Skeletal muscle tissue (tissue), 4 donors: ENCODE measurements around the gene TCAIM. TPM values are rescaled to one million over a fixed set of nuclear protein-coding genes. Genes with fewer than 3 reads are reported as not detected.

Experiments
- H3K27ac ChIP-seq: one replicate; pipeline ENCODE4 v1.7.0; 2013; ENCODE audit warnings: mild to moderate bottlenecking, low read depth, low read length, inconsistent platforms
- H3K27me3 ChIP-seq, 3 donors: one replicate each; pipeline ENCODE4 v1.7.0; 2013; ENCODE audit warnings: low read length in 3 of 3; ENCODE audit not compliant: control insufficient read depth in 3 of 3, insufficient read depth in 3 of 3
- H3K36me3 ChIP-seq, 3 donors: one replicate each; pipeline ENCODE4 v1.7.0; 2013; ENCODE audit warnings: low read length in 3 of 3; ENCODE audit not compliant: control insufficient read depth in 3 of 3, insufficient read depth in 3 of 3
- H3K4me1 ChIP-seq, 3 donors: one replicate each; pipeline ENCODE4 v1.7.0; 2013; ENCODE audit warnings: low read length in 3 of 3, mild to moderate bottlenecking in 3 of 3; ENCODE audit not compliant: control insufficient read depth in 3 of 3, insufficient read depth in 3 of 3
- H3K4me3 ChIP-seq, 3 donors: one replicate each; pipeline ENCODE4 v1.7.0; 2013; ENCODE audit warnings: low read length in 3 of 3
- H3K9ac ChIP-seq, 3 donors: one replicate each; pipeline ENCODE4 v1.7.0; 2013; ENCODE audit warnings: low read length in 3 of 3, mild to moderate bottlenecking in 3 of 3, moderate library complexity in 2 of 3, low read depth in 1 of 3
- H3K9me3 ChIP-seq, 3 donors: one replicate each; pipeline ENCODE4 v1.7.0; 2013; ENCODE audit warnings: low read length in 3 of 3; ENCODE audit not compliant: control insufficient read depth in 3 of 3
- total RNA-seq: library from RNA; depleted of rRNA; stranded (reverse); fragments of >200 nt; gene quantifications from one replicate; pipeline ENCODE4 v1.2.3, GENCODE V29; 2014
- donor health status: Osteomylitis.

The TCAIM gene
- total RNA-seq, 1 donor from 2014 or later: 20.9 TPM

DNA sequence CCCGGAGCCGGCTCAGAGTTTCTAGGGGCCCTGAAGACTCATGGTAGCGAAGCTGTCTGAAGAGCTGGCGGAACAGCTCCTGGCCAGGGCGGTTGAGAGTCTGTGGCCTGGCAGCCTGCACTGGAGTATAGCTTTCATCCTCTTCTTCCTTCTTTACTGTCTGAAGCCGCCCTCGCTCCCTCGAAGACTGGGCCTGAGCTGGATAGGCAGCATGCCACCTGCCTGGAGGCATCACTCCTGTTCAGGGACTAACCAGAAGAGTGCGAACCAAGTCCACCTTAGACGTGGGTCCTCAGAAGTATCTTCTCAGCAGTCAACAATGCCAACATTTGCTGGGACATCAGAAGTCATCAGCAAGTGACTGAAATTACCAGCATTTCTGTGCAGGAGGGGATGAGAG is 116.8 kb downstream of the TCAIM start:
- peaks cover 41 to 53% (median 48%) of the 10 kb centered on the region in 3 donors for H3K36me3 ChIP-seq
- no peak overlapping the region for H3K4me3 ChIP-seq
- no peaks in the 10 kb centered on the region for H3K4me1 ChIP-seq
- no peak overlapping the region for H3K27ac ChIP-seq
- H3K27me3 ChIP-seq: no peaks in the 10 kb centered on the region
- no peaks in the 10 kb centered on the region for H3K9me3 ChIP-seq
- H3K9ac ChIP-seq: no peak overlapping the region

Other genes with a start within 250 kb of the TCAIM start
- gene TOPAZ1, start 96.9 kb upstream of the TCAIM start, total RNA-seq: not detected
- 12.0 TPM for gene ZNF445, start 138.9 kb downstream of the TCAIM start, total RNA-seq
- gene ZKSCAN7, start 216.4 kb downstream of the TCAIM start, total RNA-seq: 15.7 TPM
- gene ZNF660, start 246.2 kb downstream of the TCAIM start, total RNA-seq: 3.1 TPM